Common myeloid progenitor, CD34-positive (primary cell): Measurements from ENCODE around the gene STMN1.

Source experiments
- CTCF ChIA-PET: fragments of 350-600 bp; sonication (Branson Sonifier 250); formaldehyde crosslinking; loops from one replicate; lab custom pipeline; 2021; ENCODE audit warnings: antibody characterized with exemption; lab: Charles Lee
- POLR2A ChIA-PET: fragments of 350-600 bp; sonication (Branson Sonifier 250); formaldehyde crosslinking; loops from one replicate; lab custom pipeline; 2021; ENCODE audit warnings: antibody characterized with exemption; lab: Charles Lee
- DNase-seq, 3 donors: peaks; one replicate each; pipeline versions ENCODE4 v3.0.0 to v3.0.0-alpha.2; 2013
- H3K27ac ChIP-seq, 2 experiments: 1 replicate in 1 of 2; 2 replicates in 1 of 2; pipeline ENCODE4 v1.7.0; 2013; ENCODE audit warnings: inconsistent platforms in 2 of 2, low read length in 2 of 2, mild to moderate bottlenecking in 2 of 2, low read depth in 1 of 2, moderate library complexity in 1 of 2; ENCODE audit not compliant: severe bottlenecking in 2 of 2, insufficient read depth in 1 of 2, poor library complexity in 1 of 2
- H3K27me3 ChIP-seq, 5 experiments: replicated peaks in 2 of 5; 1 replicate in 3 of 5; 2 replicates in 2 of 5; pipeline versions ENCODE4 v1.6.1 to v1.7.0; 2013; ENCODE audit warnings: low read length in 4 of 5, mild to moderate bottlenecking in 2 of 5, moderate library complexity in 2 of 5, inconsistent platforms in 1 of 5; ENCODE audit not compliant: insufficient read depth in 5 of 5, control insufficient read depth in 4 of 5
- H3K36me3 ChIP-seq, 4 experiments: 1 replicate in 2 of 4; 2 replicates in 2 of 4; pipeline versions ENCODE4 v1.6.1 to v1.7.0; 2013; ENCODE audit warnings: low read length in 3 of 4, control low read depth in 1 of 4, mild to moderate bottlenecking in 1 of 4; ENCODE audit not compliant: control insufficient read depth in 4 of 4, insufficient read depth in 4 of 4
- H3K4me1 ChIP-seq, 4 experiments: 1 replicate in 3 of 4; 2 replicates in 1 of 4; pipeline versions ENCODE4 v1.6.1 to v1.7.1; 2013; ENCODE audit warnings: low read length in 3 of 4, mild to moderate bottlenecking in 3 of 4, control low read depth in 1 of 4, inconsistent platforms in 1 of 4, moderate library complexity in 1 of 4; ENCODE audit not compliant: control insufficient read depth in 4 of 4, insufficient read depth in 4 of 4; ENCODE audit errors: control extremely low read depth in 1 of 4
- H3K4me3 ChIP-seq, 7 experiments: 1 replicate in 4 of 7; 2 replicates in 3 of 7; pipeline versions ENCODE4 v1.5.1 to v1.7.0; 2013; ENCODE audit warnings: mild to moderate bottlenecking in 7 of 7, low read length in 6 of 7, moderate library complexity in 6 of 7, inconsistent platforms in 2 of 7, low read depth in 2 of 7, control low read depth in 1 of 7; ENCODE audit not compliant: insufficient read depth in 4 of 7, control insufficient read depth in 1 of 7; ENCODE audit errors: extremely low read depth in 1 of 7
- H3K9me3 ChIP-seq, 5 experiments: 1 replicate in 4 of 5; 2 replicates in 1 of 5; pipeline versions ENCODE4 v1.6.1 to v1.7.1; 2013; ENCODE audit warnings: low read length in 4 of 5, mild to moderate bottlenecking in 2 of 5, inconsistent platforms in 1 of 5, low read depth in 1 of 5, moderate library complexity in 1 of 5; ENCODE audit not compliant: control insufficient read depth in 4 of 5, insufficient read depth in 2 of 5; ENCODE audit errors: control extremely low read depth in 1 of 5
- WGBS: methylation state at CpG from one replicate; pipeline ENCODE4 v1.1.5; 2013; ENCODE audit not compliant: insufficient coverage; 5-methylcytosine and 5-hydroxymethylcytosine counted together

STMN1 gene

DNA sequence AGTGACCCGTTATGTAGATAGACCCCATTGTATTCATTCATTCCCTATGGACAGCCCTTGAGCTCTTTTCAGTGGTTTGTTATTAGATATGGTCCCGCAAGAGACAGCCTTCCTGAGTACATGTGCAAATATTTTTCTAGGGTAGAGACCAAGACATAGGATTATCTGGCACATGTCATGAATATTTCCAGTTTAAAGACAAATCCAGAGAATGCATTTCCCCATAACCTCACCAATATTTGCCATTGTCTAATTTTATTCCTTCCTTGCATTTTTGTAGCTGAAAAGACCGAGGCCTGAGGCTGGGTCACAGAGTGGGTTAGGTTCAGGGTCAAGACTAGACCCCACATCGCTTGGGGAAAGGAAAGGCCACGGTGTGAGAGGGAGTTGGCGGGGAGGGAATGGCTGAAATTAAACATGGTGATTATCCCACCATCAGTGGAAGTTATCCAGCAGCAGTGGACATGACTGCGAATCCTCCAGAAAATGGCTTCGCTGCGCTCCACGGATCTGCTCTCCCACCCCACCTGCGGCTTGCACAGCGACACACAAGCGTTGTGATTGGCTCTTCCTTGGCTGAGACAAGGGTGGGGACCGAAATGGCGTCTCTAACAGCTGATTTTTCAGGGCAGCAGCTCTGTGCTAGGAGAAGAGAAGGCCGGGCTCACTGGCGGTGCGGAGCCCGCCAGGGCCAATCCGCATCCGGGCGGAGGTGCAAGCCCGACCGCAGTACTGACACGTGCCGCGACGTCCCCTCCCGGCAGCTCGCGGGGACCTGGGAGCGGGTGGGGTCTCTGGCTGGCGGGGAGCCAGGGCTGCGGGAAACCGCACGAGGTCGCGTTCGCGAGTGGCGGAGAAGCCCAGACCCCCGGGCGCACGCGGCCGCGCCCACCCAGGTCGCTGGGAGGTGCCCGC is 16.1 kb upstream of the STMN1 start:
- no peaks in the 10 kb centered on the region for H3K9me3 ChIP-seq
- DNase-seq, result peak; percentile 45 to 75 (median 67)
- no peaks in the 10 kb centered on the region for H3K36me3 ChIP-seq
- WGBS, result 6% methylated on average over 43 of the region's 49 CpGs
- H3K27me3 ChIP-seq, result no peaks in the 10 kb centered on the region
- CTCF ChIA-PET, result interaction anchor here (0.9 to 2.9 kb wide), 3 partner anchors 14 to 75 kb away, joined by 3 to 10 read pairs (median 5); partner anchors contain the start of gene PAFAH2
- peak overlapping the region; percentile 28 to 76 (median 70) for H3K4me3 ChIP-seq
- POLR2A ChIA-PET, result interaction anchor here (1.5 kb wide), 1 partner anchor 13 kb away, joined by 4 read pairs; no protein-coding TSS in a partner anchor
- H3K27ac ChIP-seq, result no peak overlapping the region
- peaks cover 13 to 44% (median 29%) of the 10 kb centered on the region in 4 experiments for H3K4me1 ChIP-seq

DNA sequence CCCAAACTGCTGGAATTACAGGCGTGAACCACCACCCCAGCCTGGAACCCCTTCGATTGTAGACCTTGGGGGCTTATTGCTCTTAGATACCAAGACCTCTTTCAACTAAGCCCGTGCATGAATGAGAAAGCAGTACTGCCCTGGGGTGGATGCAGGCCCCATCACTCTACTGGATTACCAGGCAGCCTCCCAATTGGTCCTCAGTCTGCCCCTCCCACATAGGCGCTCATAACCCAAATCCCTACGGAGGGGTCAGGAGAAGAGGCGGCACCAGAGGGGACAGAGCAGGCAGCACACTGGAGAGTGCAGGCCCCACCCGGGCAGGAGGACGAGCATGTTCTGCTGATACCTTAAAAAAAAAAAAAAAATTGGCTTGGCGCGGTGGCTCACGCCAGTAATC is 12.4 kb upstream of the STMN1 start:
- DNase-seq, result no peak
- Histone ChIP-seq H3K4me3 (no peak overlapping the region), H3K4me1 (peaks cover 10 to 23% (median 18%) of the 10 kb centered on the region in 4 experiments), H3K9me3 (no peaks in the 10 kb centered on the region), H3K36me3 (no peaks in the 10 kb centered on the region), H3K27me3 (no peaks in the 10 kb centered on the region), H3K27ac (no peak overlapping the region)
- 96% methylated on average over 9 of the region's 11 CpGs for WGBS
- CTCF ChIA-PET, result interaction anchor here (0.6 to 1.4 kb wide), 3 partner anchors 10 to 95 kb away, joined by 3 read pairs; no protein-coding TSS in a partner anchor
- POLR2A ChIA-PET, result no interaction called here

DNA sequence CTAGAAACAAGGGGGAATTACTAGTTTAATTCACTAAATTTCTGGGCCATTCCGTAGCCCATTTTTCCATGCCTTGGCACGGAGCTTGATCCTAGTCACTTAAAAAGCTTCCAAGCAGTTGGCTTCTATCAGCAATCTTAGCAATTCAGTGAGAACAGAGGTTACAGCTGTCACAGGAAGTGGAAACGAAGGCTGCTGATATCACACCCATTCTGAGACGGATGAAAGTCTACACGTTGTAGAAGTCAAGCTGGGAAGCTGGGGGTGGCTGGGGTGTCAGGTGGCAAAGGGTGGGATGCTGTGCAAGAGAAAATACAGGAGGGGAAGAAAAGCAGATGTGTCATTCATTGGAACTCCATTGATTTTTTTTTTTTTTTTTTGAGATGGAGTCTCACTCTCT is 11.8 kb upstream of the STMN1 start:
- Histone ChIP-seq H3K27ac (no peak overlapping the region), H3K27me3 (no peaks in the 10 kb centered on the region), H3K9me3 (no peaks in the 10 kb centered on the region), H3K36me3 (no peaks in the 10 kb centered on the region), H3K4me1 (peaks cover 7 to 17% (median 12%) of the 10 kb centered on the region in 4 experiments), H3K4me3 (no peak overlapping the region)
- DNase-seq, result peak in 2 of 3 donors; percentile 20 to 49
- CTCF ChIA-PET, result interaction anchor here (0.6 to 1.4 kb wide), 3 partner anchors 10 to 95 kb away, joined by 3 read pairs; no protein-coding TSS in a partner anchor
- 20% methylated on average over 4 of the region's 5 CpGs for WGBS
- POLR2A ChIA-PET, result no interaction called here

DNA sequence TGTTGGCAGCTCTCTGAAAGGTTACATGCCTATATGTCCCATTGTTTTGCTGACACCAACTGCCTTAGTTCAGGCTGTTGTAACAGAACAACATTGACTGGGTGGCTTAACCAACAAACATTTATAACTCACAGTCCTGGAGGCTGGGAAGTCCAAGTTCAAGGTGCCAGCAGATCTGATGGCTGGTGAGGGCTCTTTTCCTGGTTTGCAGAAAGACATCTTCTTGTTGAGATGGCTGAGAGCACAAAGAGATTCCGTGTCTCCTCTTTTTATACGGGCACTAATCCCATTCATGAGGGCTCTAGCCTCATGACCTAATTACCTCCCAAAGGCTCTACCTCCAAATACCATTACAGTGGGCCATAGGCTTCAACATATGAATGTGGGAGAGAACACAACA is 10.2 kb upstream of the STMN1 start:
- ChIA-PET POLR2A (interaction anchor here (1.4 kb wide), 1 partner anchor 74 kb away, joined by 3 read pairs; no protein-coding TSS in a partner anchor), CTCF (no interaction called here)
- no CpG with 5 or more reads among the region's 2 CpGs for WGBS
- Histone ChIP-seq H3K27me3 (no peaks in the 10 kb centered on the region), H3K27ac (no peak overlapping the region), H3K36me3 (no peaks in the 10 kb centered on the region), H3K4me1 (peaks cover 0 to 4% (median under 1%) of the 10 kb centered on the region in 4 experiments), H3K4me3 (no peak overlapping the region), H3K9me3 (no peaks in the 10 kb centered on the region)
- no peak for DNase-seq

DNA sequence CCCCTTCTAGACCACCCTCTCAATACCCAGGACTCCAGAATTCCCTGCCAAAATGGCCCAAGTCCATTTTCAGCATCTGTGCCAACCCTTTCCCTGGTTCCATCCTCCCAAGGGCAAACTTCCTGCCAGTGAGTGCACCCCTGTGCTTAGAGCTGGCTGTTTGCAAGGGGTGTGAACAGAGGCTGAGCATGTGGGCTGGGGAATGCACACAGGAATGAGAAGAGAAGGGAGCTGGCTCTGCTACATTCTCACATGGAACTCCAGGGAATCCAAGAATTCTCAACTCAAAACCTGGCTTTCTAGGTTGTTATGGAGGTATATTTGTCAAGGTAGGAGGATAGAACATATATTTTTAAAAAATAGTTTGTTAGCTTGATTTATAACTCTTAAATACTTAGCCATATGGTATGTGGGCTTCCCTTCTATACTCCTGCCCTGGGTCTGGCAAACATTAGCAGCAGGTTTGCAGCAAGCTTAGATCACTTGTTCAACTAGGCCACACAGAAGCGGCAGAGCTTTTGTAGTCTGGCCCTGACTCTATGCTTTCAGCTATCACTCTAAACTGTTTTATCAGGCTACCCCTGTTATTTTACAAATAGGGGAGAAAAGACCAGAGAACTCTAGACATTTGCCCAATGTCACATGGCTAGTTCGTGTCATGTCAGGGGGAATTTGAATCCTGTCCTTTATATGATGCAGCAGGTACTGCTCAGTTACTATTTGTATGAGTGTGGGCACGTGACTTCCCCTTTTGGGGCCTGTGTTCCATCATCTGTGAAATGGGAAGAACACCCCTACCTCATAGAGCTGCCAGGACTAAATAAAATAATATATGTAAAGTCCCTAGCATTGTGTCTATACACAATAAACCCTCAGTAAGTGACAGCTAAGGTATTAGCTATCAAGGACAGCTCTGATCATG is 8.1 kb upstream of the STMN1 start:
- WGBS, result no CpG with 5 or more reads among the region's 3 CpGs
- Histone ChIP-seq H3K27ac (no peak overlapping the region), H3K4me3 (no peak overlapping the region), H3K9me3 (no peaks in the 10 kb centered on the region), H3K36me3 (no peaks in the 10 kb centered on the region), H3K4me1 (peaks cover 0 to 4% (median under 1%) of the 10 kb centered on the region in 4 experiments), H3K27me3 (no peaks in the 10 kb centered on the region)
- no peak for DNase-seq
- ChIA-PET CTCF (interaction anchor here (0.9 to 2.5 kb wide), 3 partner anchors 11 to 83 kb away, joined by 3 to 9 read pairs (median 3); partner anchors contain the start of gene PAFAH2), POLR2A (interaction anchor here (1.1 kb wide), 1 partner anchor 9 kb away, joined by 4 read pairs; no protein-coding TSS in a partner anchor)

DNA sequence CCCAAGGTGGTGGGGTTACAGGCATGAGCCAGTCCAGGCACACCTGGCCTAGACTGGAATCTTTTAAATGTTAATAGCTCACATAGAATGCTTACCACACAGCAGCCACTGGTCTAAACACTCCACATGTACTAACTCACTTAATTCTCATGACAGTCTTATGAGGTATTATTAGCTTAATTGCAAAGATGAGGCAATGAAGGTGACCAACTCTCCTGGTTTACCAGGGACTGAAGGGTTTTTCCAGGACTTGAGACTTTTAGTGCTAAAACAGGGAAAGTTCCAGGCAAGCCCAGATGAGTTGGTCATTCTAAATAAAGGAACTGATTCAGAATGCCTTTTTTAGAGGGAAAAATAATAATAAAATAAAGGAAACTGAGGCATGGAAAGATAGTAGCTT is 7.0 kb upstream of the STMN1 start:
- Histone ChIP-seq H3K27me3 (peaks cover 0 to 3% (median 0%) of the 10 kb centered on the region in 5 experiments), H3K27ac (no peak overlapping the region), H3K9me3 (no peaks in the 10 kb centered on the region), H3K4me1 (peaks cover 0 to 4% (median under 1%) of the 10 kb centered on the region in 4 experiments), H3K4me3 (no peak overlapping the region), H3K36me3 (no peaks in the 10 kb centered on the region)
- DNase-seq, result no peak
- POLR2A ChIA-PET, result no interaction called here
- CTCF ChIA-PET, result interaction anchor here (1.2 to 2.8 kb wide), 3 partner anchors 10 to 17 kb away, joined by 3 to 10 read pairs (median 9); no protein-coding TSS in a partner anchor
